ES-I3 (cell line): ENCODE measurements around the gene GRM4.

Experiments used
- H3K36me3 ChIP-seq: 2 replicates; pipeline ENCODE4 v1.6.1; 2013; ENCODE audit warnings: mild to moderate bottlenecking, low read length, control low read depth, moderate library complexity; ENCODE audit not compliant: insufficient read depth
- H3K4me1 ChIP-seq: 2 replicates; pipeline ENCODE4 v1.6.1; 2013; ENCODE audit warnings: mild to moderate bottlenecking, control low read depth, low read length; ENCODE audit not compliant: insufficient read depth
- H3K9ac ChIP-seq: 2 replicates; pipeline ENCODE4 v1.6.1; 2013; ENCODE audit warnings: low read depth, mild to moderate bottlenecking, low read length, moderate library complexity
- H3K9me3 ChIP-seq: 2 replicates; pipeline ENCODE4 v1.6.1; 2013; ENCODE audit warnings: mild to moderate bottlenecking, low read length, moderate library complexity; ENCODE audit not compliant: control insufficient read depth, insufficient read depth

Gene GRM4

DNA sequence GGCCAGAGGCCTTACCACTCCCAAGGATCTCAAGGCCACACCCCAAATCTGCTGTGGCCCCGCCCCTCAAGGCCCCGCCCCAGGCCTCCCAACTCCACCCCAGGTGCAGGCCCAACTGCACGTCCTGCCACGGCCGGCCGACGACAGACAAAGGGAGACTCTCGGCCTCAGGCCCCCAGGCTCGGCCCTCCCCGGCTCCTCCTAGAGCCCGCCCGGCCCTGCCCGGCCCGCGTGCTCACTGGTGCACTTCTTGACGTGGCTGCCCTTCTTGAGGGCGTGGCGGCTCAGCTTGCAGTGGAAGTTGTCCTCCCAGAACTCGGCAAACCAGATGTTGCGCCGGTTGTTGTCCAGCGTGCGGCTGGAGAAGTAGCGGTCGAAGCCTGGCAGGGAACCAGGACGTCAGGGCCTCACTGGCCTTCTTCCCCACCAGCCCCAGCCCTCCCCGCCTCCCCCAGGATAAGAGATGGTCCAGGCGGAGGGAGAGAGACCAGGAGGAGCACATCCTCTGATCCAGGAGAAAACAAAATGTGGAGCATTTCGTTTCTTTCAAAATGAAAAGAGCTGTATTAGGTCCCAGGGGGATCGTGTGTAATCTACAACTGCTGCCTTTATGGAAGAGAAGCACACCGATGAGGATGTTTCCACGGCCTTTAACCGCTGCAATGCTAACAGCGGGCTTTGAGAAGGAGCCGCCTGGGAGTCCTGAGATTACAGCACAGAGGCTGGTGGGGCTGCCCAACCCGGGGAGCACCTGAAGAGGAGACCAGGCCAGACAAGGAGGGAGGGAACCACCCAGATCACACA lies 89.4 kb downstream of the GRM4 start:
- Histone ChIP-seq H3K36me3 (no peaks in the 10 kb centered on the region), H3K9me3 (no peaks in the 10 kb centered on the region), H3K9ac (no peak overlapping the region), H3K4me1 (peaks cover 25% of the 10 kb centered on the region; the same call in 1 of the 2 replicates)

DNA sequence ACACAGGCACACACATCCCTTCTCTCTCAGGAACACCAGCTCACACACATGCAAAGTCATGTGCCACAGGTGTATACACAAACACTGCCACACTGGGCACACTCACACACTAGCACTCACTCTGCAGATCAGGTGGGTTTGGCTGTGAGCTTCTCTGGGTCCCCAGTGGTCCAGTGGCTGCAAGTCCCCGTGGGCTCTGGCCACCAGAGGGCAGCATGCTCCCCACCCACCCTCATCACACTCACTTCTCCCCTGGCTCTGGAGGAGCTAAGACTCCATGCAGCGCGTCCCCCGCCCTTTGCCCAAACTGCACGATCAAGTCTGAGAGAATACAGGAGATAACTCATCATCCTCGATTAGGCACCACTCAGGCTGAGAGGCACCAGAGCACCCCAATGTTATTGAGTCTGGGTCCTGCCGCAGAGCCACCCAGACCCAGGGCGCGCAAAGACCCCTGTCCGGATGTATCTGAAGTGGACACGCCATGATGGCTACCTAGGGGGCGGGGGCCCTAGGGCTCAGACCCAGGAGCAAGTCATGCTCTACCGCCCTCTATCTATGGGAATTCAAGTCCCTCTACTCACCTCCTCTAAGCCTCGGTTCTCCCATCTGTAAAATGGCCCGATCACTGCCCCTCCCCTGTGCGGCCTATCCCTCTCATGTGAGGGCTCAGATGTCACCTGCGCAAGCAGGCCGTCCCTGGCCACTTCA lies 90.5 kb downstream of the GRM4 start:
- H3K9ac ChIP-seq = no peak overlapping the region
- H3K9me3 ChIP-seq = no peaks in the 10 kb centered on the region
- peaks cover 25% of the 10 kb centered on the region; the same call in 1 of the 2 replicates for H3K4me1 ChIP-seq
- no peaks in the 10 kb centered on the region for H3K36me3 ChIP-seq

- Histone ChIP-seq H3K9ac (no peak overlapping the region), H3K9me3 (no peaks in the 10 kb centered on the region), H3K4me1 (peaks cover 25% of the 10 kb centered on the region; the same call in 1 of the 2 replicates), H3K36me3 (no peaks in the 10 kb centered on the region)
Observed at GRCh38 chr6:34053721-34054120, 92.2 kb downstream of the GRM4 start.

DNA sequence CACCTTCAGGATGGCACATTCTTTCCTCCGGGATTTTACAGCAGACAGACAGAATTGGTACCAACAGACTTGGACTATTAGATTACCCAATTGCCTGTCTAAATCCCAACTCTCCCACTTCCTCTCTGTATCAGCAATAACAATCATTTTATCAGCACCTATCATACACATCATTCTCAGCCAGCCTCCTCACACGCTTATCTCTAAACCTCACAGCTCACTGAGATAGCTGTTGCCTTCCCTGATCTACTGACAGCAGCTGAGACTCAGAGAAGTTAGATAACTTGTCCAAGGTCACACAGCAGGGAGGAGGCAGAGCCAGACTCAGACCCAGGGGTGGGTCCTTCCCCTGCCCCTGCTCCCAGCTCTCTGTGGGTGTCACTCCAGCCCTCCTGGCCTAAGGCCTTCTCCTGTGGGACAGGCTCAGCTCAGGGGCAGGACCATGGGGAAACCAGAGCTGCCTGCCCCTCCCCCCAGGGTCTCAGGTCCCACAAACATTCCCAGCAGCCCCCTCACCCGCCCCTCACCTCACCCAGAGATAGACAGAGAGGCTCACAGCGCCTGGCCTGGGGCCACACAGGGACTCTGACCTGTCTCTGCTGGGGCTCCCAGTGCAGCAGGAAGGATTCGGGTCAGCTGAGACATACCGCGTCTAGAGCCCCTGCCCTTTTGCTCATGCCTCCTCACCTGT lies 92.8 kb downstream of the GRM4 start:
- Histone ChIP-seq H3K36me3 (no peaks in the 10 kb centered on the region), H3K9me3 (no peaks in the 10 kb centered on the region), H3K9ac (no peak overlapping the region), H3K4me1 (peaks cover 25% of the 10 kb centered on the region; the same call in 1 of the 2 replicates)

DNA sequence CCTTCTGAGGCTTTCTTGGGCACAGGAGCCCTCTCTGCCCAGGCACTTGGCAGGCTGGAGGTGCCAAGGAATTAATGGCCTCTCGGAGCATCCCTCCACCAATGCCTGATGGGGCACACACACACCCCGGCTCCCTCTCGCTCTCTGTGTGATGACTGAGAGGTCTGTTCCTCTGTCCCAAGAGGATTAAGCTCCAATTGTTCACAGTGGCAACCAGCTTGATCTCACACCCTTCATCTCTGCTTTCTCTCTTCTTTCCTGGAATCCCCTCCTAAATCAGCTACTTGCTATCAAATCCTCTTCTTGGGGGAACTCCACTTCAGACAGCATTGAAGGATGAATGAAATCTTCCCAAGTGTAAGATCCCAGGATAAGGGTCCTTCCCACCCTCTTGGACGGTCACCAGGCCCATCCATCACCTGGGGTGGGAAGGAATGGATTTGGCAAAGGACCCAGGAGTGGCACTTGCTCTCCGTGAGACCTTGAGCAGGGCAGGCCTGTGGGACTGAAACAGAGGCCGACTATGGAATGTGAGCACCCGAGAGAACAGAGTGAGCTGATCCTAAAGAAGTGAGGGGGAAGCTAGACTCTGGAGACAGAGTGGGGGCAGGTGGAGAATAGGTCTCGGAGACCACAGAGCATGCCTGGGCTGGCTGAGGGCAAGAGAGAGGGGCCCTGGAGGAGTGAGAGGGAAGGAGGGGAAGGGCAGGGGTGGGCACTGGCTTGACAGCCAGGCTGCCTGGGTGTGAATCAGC lies 93.6 kb downstream of the GRM4 start:
- Histone ChIP-seq H3K36me3 (no peaks in the 10 kb centered on the region), H3K9me3 (no peaks in the 10 kb centered on the region), H3K4me1 (peaks cover 25% of the 10 kb centered on the region; the same call in 1 of the 2 replicates), H3K9ac (no peak overlapping the region)

DNA sequence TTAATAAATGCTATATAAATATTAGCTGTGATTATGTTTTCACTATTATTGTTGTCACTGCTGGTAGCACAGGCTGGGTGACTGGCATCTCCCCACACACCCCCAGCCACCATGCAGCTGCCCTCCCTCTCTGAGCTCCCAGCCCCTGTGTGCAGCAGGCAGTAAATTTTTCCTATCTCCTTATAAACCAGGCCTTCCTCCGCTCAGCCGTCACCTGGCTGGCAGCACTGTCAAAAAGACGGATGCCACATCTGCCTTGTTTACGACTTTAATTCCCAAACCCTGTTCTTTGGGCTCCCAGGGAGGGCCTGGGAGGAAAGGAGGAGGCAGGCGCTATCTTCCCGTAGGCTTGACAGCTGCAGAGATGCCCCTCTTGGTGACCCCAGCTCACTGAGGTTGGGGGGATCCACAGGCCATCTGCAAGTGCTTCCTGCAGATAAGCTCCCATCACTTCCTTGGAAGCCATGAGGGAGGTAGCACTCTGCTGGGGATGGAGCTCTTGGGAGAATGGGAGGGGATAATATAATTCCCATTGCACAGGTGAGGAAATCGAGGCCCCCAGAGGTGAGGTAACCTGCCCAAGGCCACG lies 94.5 kb downstream of the GRM4 start:
- Histone ChIP-seq H3K4me1 (peaks cover 24% of the 10 kb centered on the region; the same call in 1 of the 2 replicates), H3K36me3 (no peaks in the 10 kb centered on the region), H3K9ac (no peak overlapping the region), H3K9me3 (no peaks in the 10 kb centered on the region)

GRCh38 chr6:34050691-34051090 lies 95.2 kb downstream of the GRM4 start:
- no peaks in the 10 kb centered on the region for H3K9me3 ChIP-seq
- H3K9ac ChIP-seq = no peak overlapping the region
- H3K36me3 ChIP-seq = no peaks in the 10 kb centered on the region
- peaks cover 19% of the 10 kb centered on the region; the same call in 1 of the 2 replicates for H3K4me1 ChIP-seq

DNA sequence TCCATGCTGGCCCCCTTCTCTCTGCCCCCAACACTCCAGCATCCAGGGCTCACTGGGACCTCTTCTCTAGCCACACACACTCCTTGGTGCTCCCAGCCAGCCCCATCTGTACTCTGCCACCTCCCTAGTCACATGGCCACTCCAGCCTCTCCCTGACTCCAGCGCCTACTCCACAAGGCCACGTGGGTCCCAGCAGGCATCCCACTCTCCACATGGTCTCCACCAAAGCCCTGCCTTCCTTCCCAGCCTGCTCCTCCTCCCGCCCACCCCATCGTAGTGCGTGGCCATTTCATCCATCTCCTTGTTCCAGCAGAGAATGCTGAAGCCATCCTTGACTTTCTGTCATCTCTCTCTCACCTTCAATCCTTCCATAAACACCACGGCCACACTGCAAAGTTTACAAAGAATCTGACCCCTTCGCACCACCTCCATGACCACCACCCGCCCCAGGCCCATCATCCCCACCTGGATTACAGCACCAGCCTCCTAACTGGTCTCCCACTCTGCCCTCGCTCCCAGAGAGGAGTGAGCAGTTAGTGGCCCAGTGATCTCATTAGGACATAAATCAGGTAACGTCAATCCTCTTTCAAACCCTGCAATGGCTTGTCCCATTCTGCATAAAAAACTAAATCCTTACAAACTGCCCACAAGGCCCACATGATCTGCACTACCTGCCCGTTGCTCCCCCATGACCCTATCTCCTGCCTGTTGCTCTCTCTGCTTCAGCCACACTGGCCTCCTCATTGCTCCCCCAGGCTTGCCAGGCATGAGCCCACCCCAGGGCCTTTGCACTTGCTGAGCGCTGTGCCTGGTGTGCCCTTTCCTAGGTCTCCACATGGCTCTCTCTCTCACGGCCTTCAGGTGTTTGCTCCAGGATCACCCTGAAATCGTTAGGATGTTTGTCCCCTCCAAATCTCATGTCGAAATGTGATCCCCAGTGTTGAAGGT lies 96.2 kb downstream of the GRM4 start:
- H3K9ac ChIP-seq = no peak overlapping the region

GRCh38 chr6:34047913-34048867 lies 97.7 kb downstream of the GRM4 start:
- Histone ChIP-seq H3K9ac (no peak overlapping the region), H3K36me3 (no peaks in the 10 kb centered on the region), H3K4me1 (peaks cover under 1% of the 10 kb centered on the region; the same call in 1 of the 2 replicates), H3K9me3 (no peaks in the 10 kb centered on the region)

More for the DNA sequence above, 96.2 kb downstream of the GRM4 start:
- Histone ChIP-seq H3K9me3 (no peaks in the 10 kb centered on the region), H3K36me3 (no peaks in the 10 kb centered on the region), H3K4me1 (peaks cover 14% of the 10 kb centered on the region; the same call in 1 of the 2 replicates)

DNA sequence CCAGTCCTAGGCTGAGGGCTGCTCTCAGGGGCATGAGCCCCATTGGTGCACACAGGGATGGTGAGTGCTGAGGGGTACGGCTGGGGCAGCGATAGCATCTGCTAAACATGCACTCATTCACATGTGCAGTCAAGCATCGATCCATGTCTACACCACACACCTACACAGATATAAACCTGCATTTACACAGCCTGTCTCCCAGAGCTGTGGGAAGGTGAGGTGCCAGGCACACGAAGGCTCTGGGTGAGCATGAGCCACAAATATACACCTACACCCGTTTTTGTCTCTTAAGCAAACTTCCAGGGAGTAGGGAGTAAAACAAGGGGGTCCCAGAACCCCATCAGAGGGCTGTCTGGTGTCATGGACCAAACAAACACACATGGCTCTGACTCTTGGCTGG lies 99.3 kb downstream of the GRM4 start:
- H3K36me3 ChIP-seq = no peaks in the 10 kb centered on the region
- H3K4me1 ChIP-seq = no peaks in the 10 kb centered on the region; the same call in 1 of the 2 replicates
- H3K9me3 ChIP-seq = no peaks in the 10 kb centered on the region
- no peak overlapping the region for H3K9ac ChIP-seq

- H3K9ac ChIP-seq = no peak overlapping the region
- H3K36me3 ChIP-seq = no peaks in the 10 kb centered on the region
- no peaks in the 10 kb centered on the region; the same call in 1 of the 2 replicates for H3K4me1 ChIP-seq
- no peaks in the 10 kb centered on the region for H3K9me3 ChIP-seq
Observed at GRCh38 chr6:34045771-34046170, 100.1 kb downstream of the GRM4 start.
